H9 (cell line): Measurements from ENCODE around the gene LEFTY1. TPM values are rescaled to one million over a fixed set of nuclear protein-coding genes. Genes with fewer than 3 reads are reported as not detected.

Experiments
- DNase-seq: peaks from one replicate; pipeline ENCODE4 v3.0.0-alpha.2; 2017
- H2AFZ ChIP-seq: one replicate; pipeline ENCODE4 v1.6.1; 2013; ENCODE audit warnings: mild to moderate bottlenecking, low read length, control low read depth, moderate library complexity
- H2AK5ac ChIP-seq: 2 replicates; pipeline ENCODE4 v1.6.1; 2013; ENCODE audit warnings: low read length, control low read depth, mixed read lengths; ENCODE audit not compliant: insufficient read length
- H2BK120ac ChIP-seq: one replicate; pipeline ENCODE4 v1.6.1; 2013; ENCODE audit warnings: low read depth, mild to moderate bottlenecking, low read length, control low read depth, inconsistent platforms; ENCODE audit not compliant: poor library complexity, severe bottlenecking
- H2BK12ac ChIP-seq: 2 replicates; pipeline ENCODE4 v1.6.1; 2013; ENCODE audit warnings: low read length, control low read depth, mixed read lengths, low read depth; ENCODE audit not compliant: insufficient read length
- H2BK15ac ChIP-seq: 2 replicates; pipeline ENCODE4 v1.6.1; 2013; ENCODE audit warnings: low read depth, low read length, control low read depth
- H2BK20ac ChIP-seq: one replicate; pipeline ENCODE4 v1.6.1; 2013; ENCODE audit warnings: low read depth, mild to moderate bottlenecking, low read length, control low read depth, inconsistent platforms; ENCODE audit not compliant: poor library complexity, severe bottlenecking
- H2BK5ac ChIP-seq: 2 replicates; pipeline ENCODE4 v1.6.1; 2013; ENCODE audit warnings: low read length, control low read depth, mixed read lengths; ENCODE audit not compliant: insufficient read length
- H3K14ac ChIP-seq: 2 replicates; pipeline ENCODE4 v1.6.1; 2013; ENCODE audit warnings: low read length, control low read depth; ENCODE audit not compliant: insufficient read depth
- H3K18ac ChIP-seq: 2 replicates; pipeline ENCODE4 v1.6.1; 2013; ENCODE audit warnings: low read depth, mild to moderate bottlenecking, mixed read lengths, low read length, control low read depth; ENCODE audit not compliant: insufficient read length
- H3K23ac ChIP-seq: 2 replicates; pipeline ENCODE4 v1.6.1; 2013; ENCODE audit warnings: low read length, control low read depth, mixed read lengths, low read depth; ENCODE audit not compliant: insufficient read length
- H3K23me2 ChIP-seq: 2 replicates; pipeline ENCODE4 v1.6.1; 2013; ENCODE audit warnings: low read depth, mild to moderate bottlenecking, mixed read lengths, low read length, control low read depth; ENCODE audit not compliant: insufficient read length, poor library complexity, severe bottlenecking
- H3K27ac ChIP-seq: 2 replicates; pipeline ENCODE4 v1.5.1; 2013; ENCODE audit warnings: low read length, control low read depth, mixed read lengths, low read depth; ENCODE audit not compliant: insufficient read length
- H3K27me3 ChIP-seq: 2 replicates; pipeline ENCODE4 v1.6.1; 2013; ENCODE audit warnings: low read length, control low read depth, inconsistent platforms; ENCODE audit not compliant: insufficient read depth
- H3K4ac ChIP-seq: 2 replicates; pipeline ENCODE4 v1.6.1; 2013; ENCODE audit warnings: low read depth, mild to moderate bottlenecking, control low read depth, inconsistent platforms, low read length, moderate library complexity
- H3K4me1 ChIP-seq: 2 replicates; pipeline ENCODE4 v1.6.1; 2013; ENCODE audit warnings: low read length, control low read depth, inconsistent platforms; ENCODE audit not compliant: insufficient read depth
- H3K4me2 ChIP-seq: 2 replicates; pipeline ENCODE4 v1.6.1; 2013; ENCODE audit warnings: low read length, control low read depth, mixed read lengths; ENCODE audit not compliant: insufficient read length, insufficient read depth
- H3K56ac ChIP-seq: 2 replicates; pipeline ENCODE4 v1.6.1; 2013; ENCODE audit warnings: low read depth, mild to moderate bottlenecking, mixed read lengths, low read length, control low read depth; ENCODE audit not compliant: insufficient read length
- H3K79me1 ChIP-seq: 2 replicates; pipeline ENCODE4 v1.6.1; 2013; ENCODE audit warnings: low read depth, mild to moderate bottlenecking, moderate library complexity, low read length, control low read depth, inconsistent platforms; ENCODE audit not compliant: insufficient read depth, poor library complexity, severe bottlenecking
- H3K79me2 ChIP-seq: 2 replicates; pipeline ENCODE4 v1.6.1; 2013; ENCODE audit warnings: low read length, control low read depth, inconsistent platforms; ENCODE audit not compliant: insufficient read depth
- H3K9ac ChIP-seq: 2 replicates; pipeline ENCODE4 v1.6.1; 2013; ENCODE audit warnings: low read length, control low read depth, mixed read lengths; ENCODE audit not compliant: insufficient read length; ENCODE audit errors: extremely low read depth
- H3K9me3 ChIP-seq: one replicate; pipeline ENCODE4 v1.6.1; 2013; ENCODE audit warnings: low read depth, low read length, inconsistent platforms; ENCODE audit not compliant: control insufficient read depth
- H3T11ph ChIP-seq: one replicate; pipeline ENCODE4 v1.6.1; 2013; ENCODE audit warnings: mild to moderate bottlenecking, low read length, control low read depth, inconsistent platforms
- H4K20me1 ChIP-seq: one replicate; pipeline ENCODE4 v1.6.1; 2013; ENCODE audit not compliant: control insufficient read depth, insufficient read length, insufficient read depth
- H4K5ac ChIP-seq: 2 replicates; pipeline ENCODE4 v1.6.1; 2013; ENCODE audit warnings: low read depth, mild to moderate bottlenecking, mixed read lengths, low read length, control low read depth; ENCODE audit not compliant: insufficient read length
- H4K8ac ChIP-seq: replicated peaks from 2 replicates; pipeline ENCODE4 v1.6.1; 2013; ENCODE audit warnings: low read length, control low read depth, mixed read lengths, low read depth; ENCODE audit not compliant: insufficient read length
- H4K91ac ChIP-seq: 2 replicates; pipeline ENCODE4 v1.6.1; 2013; ENCODE audit warnings: low read depth, mild to moderate bottlenecking, moderate library complexity, mixed read lengths, low read length, control low read depth; ENCODE audit not compliant: insufficient read length
- H3K27ac Mint-ChIP-seq, 3 experiments: 2 replicates in 2 of 3; 3 replicates in 1 of 3; pipeline ENCODE4 v1.8.0; 2020 to 2021; ENCODE audit warnings: mixed read lengths in 3 of 3, mild to moderate bottlenecking in 1 of 3, moderate library complexity in 1 of 3
- H3K27me3 Mint-ChIP-seq: 2 replicates; pipeline ENCODE4 v1.8.0; 2021; ENCODE audit warnings: low read depth, mild to moderate bottlenecking, moderate library complexity, mixed read lengths
- H3K36me3 Mint-ChIP-seq, 3 experiments: 2 replicates in 2 of 3; 3 replicates in 1 of 3; pipeline ENCODE4 v1.8.0; 2020 to 2021; ENCODE audit warnings: low read depth in 3 of 3, mixed read lengths in 3 of 3; ENCODE audit not compliant: insufficient read depth in 1 of 3
- H3K4me1 Mint-ChIP-seq, 2 experiments: 2 replicates each; pipeline ENCODE4 v1.8.0; 2020; ENCODE audit warnings: mixed read lengths in 2 of 2
- H3K4me3 Mint-ChIP-seq, 2 experiments: 2 replicates in 1 of 2; 3 replicates in 1 of 2; pipeline ENCODE4 v1.8.0; 2020 to 2021; ENCODE audit warnings: mild to moderate bottlenecking in 2 of 2, mixed read lengths in 2 of 2, moderate library complexity in 1 of 2
- H3K9me3 Mint-ChIP-seq, 2 experiments: 2 replicates in 1 of 2; 3 replicates in 1 of 2; pipeline ENCODE4 v1.8.0; 2020; ENCODE audit warnings: mild to moderate bottlenecking in 2 of 2, mixed read lengths in 2 of 2, moderate library complexity in 1 of 2
- CTCF ChIP-seq: fragments of 200-600 bp; sonication (generic); conservative IDR thresholded peaks from 3 replicates; pipeline ENCODE4 v1.8.0; 2021; ENCODE audit warnings: antibody characterized with exemption, mild to moderate bottlenecking
- WGBS: extraction: QIAGEN DNeasy Blood & Tissue Kit; methylation state at CpG from one replicate; pipeline ENCODE4 v1.1.7; 2013; ENCODE audit warnings: missing lambda C conversion rate, low lambda C conversion rate, mixed read lengths; ENCODE audit not compliant: insufficient read length; ENCODE audit errors: extremely low coverage; 5-methylcytosine and 5-hydroxymethylcytosine counted together
- total RNA-seq: library from RNA; stranded (reverse); gene quantifications from 2 replicates; pipeline ENCODE4 v1.2.1, GENCODE V29; 2021

The LEFTY1 gene
- total RNA-seq, 1 experiment from 2014 or later, result 107 TPM

DNA sequence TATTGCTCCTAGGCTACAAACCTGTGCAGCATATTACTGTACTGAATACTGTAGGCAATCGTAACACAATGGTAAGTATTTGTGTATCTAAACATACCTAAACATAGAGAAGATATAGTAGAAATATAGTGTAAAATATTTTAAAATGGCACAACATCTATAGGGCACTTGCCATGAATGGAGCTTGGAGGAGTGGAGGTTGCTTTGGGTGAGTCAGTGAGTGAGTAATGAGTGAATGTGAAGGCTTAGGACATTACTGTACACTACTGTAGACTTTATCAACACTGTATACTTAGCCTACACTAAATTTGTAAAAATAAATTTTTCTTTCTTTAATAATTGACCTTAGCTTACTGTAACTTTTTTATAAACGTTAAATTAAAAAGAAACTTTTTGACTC is 44.1 kb upstream of the LEFTY1 start:
- Histone ChIP-seq H2AK5ac (no peak overlapping the region), H3K56ac (no peak overlapping the region), H2BK5ac (no peak overlapping the region), H3K9ac (no peak overlapping the region), H3T11ph (no peak overlapping the region), H3K9me3 (no peaks in the 10 kb centered on the region), H3K4ac (no peak overlapping the region), H4K8ac (no peak overlapping the region), H2BK120ac (no peak overlapping the region), H2BK12ac (no peak overlapping the region), H3K23ac (no peak overlapping the region), H3K79me2 (no peaks in the 10 kb centered on the region), H3K18ac (no peak overlapping the region), H4K91ac (no peak overlapping the region), H2BK20ac (no peak overlapping the region), H3K79me1 (no peaks in the 10 kb centered on the region), H3K4me2 (no peak overlapping the region), H3K14ac (no peak overlapping the region), H2AFZ (no peak overlapping the region), H4K20me1 (no peaks in the 10 kb centered on the region), H3K27ac (no peak overlapping the region), H3K4me1 (no peaks in the 10 kb centered on the region), H2BK15ac (no peak overlapping the region), H3K23me2 (no peaks in the 10 kb centered on the region), H3K27me3 (no peaks in the 10 kb centered on the region), H4K5ac (no peak overlapping the region)
- no peak for DNase-seq
- no peak overlapping the region for H3K27ac Mint-ChIP-seq
- no peak overlapping the region for H3K4me3 Mint-ChIP-seq
- TF ChIP-seq CTCF, result no peak
- H3K9me3 Mint-ChIP-seq, result no peaks in the 10 kb centered on the region
- no peaks in the 10 kb centered on the region for H3K36me3 Mint-ChIP-seq
- no CpG with 5 or more reads among the region's 2 CpGs for WGBS
- no peaks in the 10 kb centered on the region for H3K4me1 Mint-ChIP-seq
- H3K27me3 Mint-ChIP-seq, result no peaks in the 10 kb centered on the region
